GM21717 (cell line): Measurements from ENCODE around the gene ESPNL.
A peak's percentile ranks its signal among the peaks of the same experiment; 100 is the strongest.
"Not testable (repeated sequence)": the region's sequence is repeated elsewhere in the genome, so short reads cannot be mapped to it uniquely, and the experiment has no call there.

Source experiments
- ATAC-seq: cut with Tn5 transposase; IDR thresholded peaks from one replicate; pipeline ENCODE4 v1.9.1; 2021; ENCODE audit warnings: mild to moderate bottlenecking, moderate library complexity; ENCODE audit not compliant: unreplicated experiment

Gene ESPNL

DNA sequence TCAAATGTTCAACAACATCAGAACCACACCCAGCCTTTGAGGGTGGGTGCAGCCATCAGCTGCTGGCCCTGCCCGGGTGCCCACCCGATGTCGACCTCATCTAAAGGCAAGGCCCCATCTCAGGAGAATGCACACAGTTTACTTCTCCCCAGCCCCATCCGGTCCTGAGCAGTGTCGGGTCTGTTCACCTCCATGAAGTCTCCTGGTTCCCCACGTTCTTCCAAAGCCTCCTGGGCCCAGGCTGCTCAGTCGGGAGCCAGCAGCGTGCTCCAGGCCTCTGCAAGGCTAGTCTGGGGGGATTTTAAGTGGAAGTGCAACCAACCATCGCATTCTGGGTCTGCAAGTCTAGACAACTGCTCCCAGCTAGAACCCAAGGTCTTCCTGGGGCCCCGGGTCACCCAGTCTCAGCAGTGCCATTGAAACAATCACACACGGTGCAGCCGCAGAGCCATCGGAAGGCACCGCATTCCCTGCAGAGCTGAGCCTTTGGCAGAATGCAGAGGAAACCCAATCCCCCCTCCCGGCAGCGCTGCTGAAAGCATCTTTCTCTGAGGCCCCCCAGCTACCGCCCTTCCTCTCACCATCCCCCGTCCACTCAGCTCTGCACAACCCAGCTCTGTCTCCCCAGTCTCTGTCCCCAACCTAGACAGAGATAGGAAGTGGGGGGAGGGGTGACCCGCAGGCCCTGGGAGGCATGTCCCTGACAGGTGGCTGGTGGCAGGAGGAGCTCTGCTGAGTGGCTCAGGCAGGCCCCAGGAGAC is 8.5 kb downstream of the ESPNL start:
- ATAC-seq: peak; percentile 63

DNA sequence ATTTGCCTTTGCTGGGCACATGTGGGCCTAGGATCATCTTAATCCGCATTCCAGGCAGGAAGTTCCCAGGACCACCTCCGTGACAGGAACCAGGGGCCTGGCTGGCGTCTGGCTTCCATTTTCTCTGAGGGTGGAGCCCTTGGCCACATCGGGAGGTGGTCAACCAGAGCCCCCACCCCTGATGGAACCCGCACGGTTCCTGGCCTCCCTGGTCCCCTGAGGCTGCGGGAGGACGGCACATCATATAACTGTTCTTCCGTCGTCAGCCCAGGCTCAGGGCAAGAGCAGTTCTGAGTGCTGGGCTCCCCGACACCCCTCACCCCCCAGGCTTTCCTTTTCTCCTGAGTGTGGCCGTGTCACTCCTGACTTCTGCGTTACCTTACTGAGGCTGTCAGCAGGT is 13.5 kb downstream of the ESPNL start:
- ATAC-seq: no peak

DNA sequence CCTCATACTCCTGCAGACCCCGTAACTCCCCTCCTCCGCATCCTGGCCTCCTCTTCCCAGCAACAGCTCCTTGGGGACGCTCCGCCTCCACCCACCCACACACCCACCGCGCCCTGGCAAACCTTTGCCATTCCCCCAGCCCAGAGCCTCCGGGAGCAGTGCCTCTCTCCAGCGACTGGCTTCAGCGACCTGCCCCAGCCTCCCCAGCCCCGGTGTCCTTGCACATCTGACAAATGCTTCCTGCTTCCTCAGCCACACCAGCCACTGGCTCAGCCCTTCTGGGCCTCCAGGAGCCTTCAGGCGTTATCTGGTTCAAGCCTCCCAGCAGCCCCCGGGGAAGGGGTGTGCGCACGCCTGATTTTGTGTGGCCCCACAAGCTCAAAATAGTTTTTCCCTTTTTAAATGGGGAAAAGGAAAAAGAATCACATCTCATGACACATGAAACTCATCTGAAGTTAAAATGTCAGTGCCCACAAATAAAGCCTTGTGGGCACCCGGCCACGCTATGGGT is 14.2 kb downstream of the ESPNL start:
- ATAC-seq: no peak

DNA sequence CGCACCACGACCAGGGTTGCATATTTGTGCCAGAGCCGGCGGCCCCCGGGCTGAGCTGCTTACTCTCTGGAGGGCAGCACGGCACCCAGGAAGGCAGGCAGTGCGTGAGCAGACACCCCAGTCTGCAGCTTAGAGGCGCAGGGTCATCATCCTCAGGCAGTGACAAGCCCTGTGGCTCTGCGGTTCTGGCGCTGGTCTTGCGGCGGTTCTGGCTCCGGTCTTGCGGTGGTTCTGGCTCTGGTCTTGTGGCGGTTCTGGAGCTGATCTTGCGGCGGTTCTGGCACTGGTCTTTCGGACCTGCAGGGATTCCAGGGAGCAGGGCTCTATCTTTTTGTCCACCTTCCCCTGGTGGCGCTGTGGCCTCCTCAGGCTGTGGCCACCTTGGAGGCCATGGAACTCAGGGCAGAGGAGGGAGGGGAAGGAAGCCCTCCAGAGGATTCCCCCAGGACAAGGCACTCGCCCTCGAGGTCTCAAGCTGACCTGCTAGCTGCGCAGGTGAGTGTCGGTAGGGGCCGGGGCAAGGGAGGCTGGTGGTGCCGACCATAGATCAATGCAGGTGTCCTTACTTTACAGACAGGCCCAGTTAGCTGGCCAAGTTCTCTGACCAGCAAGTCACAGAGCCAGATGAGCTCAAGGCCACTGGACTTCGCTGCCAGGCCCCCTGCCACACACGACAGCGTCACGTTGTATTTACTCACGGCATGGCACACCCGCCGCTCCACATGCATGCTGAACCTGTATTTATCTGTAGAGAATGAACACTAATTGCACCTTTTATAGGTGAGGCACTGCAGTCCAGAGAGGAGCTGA is 14.9 kb downstream of the ESPNL start:
- ATAC-seq: no peak

DNA sequence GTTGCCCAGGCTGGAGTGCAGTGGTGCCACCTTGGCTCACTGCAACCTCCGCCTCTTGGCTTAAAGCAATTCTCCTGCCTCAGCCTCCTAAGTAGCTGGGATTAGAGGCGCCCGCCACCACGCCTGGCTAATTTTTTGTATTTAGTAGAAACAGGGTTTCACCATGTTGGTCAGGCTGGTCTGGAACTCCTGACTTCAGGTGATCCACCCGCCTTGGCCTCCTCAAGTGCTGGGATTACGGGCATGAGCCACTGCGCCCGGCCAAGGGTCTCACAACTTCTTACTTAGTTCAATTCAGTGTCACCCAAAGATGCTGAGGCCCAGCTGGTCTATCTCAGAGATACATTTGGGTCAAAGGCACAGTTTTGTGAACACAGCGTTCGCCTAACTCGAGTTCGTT is 15.6 kb downstream of the ESPNL start:
- not testable (repeated sequence) for ATAC-seq

DNA sequence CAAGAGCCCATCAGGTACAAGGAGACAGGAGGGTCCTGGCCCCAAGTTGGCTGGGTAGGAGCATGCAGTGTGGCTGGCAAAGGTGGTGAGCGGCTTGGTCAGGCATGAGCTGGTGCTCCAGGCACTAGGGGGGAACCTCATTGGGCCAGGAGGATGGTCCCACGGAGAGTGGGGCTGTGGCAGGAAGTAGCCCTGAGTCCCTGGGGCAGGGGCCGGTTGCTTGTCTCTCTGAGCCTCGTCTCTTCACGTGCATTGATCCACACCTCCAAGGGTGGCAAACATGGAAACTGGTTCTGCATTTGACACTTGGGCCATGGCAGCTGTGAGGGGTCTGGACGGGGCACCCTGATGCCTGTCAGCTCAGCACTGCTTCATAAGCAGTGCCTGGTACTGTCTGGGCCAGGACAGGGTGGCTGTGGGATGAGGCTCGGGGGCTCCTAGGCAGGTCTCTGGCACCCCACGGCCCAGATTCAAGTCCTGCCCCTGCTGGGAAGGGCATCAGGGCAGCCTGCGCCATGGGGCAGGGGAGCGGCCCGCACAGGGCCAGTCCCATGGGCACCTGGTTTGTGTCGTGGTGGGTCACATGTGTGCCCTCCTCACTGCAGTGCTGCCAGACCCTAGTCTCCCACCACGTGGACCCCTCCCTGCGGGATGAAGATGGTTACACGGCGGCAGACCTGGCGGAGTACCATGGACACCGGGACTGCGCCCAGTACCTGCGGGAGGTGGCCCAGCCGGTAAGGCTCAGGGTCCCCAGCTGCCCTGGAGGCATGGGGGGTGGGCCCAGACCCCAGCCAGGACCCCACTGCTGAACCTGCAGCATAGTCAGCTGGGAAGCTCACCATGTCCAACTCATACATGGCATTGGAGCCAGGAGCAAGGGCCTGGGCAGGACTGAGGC is 16.4 kb downstream of the ESPNL start:
- no peak for ATAC-seq

DNA sequence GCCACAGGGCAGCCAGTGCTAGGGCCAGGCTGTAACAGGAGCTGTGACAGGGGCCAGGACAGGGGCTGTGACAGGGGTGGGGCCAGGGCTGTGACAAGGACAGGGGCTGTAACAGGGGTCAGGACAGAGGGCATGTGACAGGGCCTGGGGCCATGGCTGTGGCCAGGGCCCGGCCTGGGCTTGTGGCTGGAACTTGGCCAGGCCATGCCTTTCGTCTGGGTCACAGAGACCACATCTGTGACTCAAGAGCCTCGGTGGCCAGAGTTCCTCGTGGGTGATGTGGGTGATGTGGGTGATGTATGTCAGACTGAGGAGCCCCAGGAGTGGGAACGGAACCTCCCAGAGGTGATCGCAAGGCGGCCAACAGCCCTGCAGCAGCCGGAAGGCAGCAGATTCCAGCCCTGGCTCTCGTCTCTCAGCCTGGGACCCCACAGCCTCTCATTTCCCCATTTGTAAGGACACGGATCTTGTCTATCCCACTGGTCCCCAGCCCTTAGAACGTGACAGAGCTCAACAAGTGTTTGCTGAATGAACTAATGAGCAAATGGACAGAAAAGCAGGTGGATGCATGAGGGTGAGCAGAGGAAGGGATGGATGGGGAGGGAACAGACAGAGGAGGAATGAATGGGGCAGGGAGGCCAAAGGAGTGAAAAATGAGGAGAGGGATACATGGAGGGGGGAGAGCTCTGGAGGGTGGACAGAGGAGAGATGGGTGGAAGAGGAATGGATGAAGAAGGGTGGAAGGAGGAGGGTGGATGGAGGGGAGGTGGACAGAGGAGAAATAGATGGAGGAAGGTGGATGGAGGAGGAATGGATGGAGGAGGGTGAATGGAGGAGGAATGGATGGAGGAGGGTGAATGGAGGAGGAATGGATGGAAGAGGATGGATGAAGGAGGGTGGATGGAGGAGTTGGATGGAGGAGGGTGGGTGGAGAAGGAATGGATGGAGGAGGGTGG is 17.3 kb downstream of the ESPNL start:
- ATAC-seq: no peak

DNA sequence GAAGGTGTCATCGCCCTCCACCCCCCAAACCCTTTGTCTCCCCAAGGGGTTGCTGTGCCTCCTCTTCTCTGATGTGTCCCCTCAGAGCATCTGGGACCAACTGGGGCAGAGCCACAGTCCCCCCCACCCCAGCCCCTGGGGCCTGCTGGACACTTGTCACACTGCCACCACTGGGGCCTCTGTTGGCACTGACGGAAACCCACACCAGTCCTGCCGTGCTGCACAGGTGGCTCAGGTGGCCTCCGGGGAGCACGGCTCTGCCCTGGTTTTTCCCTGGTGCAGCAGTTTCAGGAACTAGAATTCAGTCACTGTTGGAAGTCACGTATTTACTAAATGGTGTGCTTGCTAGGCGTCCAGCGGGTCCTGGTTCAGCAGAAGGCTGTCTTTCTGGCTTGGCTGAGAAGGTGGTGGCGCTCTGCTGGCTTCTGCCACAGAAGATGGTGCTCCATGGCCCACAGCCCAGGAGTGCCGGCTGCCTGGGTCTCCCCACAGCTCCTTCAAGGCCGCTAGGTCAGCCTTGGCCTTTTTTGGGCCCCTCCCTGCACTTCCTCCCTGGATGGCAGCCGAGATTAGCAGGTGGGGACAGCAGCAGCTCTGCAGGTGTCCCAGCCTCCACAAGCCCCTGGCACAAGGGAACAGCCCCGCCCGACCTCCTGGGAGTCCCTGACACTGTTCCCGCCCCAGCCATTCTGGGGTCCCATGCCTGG is 19.8 kb downstream of the ESPNL start:
- ATAC-seq: no peak

DNA sequence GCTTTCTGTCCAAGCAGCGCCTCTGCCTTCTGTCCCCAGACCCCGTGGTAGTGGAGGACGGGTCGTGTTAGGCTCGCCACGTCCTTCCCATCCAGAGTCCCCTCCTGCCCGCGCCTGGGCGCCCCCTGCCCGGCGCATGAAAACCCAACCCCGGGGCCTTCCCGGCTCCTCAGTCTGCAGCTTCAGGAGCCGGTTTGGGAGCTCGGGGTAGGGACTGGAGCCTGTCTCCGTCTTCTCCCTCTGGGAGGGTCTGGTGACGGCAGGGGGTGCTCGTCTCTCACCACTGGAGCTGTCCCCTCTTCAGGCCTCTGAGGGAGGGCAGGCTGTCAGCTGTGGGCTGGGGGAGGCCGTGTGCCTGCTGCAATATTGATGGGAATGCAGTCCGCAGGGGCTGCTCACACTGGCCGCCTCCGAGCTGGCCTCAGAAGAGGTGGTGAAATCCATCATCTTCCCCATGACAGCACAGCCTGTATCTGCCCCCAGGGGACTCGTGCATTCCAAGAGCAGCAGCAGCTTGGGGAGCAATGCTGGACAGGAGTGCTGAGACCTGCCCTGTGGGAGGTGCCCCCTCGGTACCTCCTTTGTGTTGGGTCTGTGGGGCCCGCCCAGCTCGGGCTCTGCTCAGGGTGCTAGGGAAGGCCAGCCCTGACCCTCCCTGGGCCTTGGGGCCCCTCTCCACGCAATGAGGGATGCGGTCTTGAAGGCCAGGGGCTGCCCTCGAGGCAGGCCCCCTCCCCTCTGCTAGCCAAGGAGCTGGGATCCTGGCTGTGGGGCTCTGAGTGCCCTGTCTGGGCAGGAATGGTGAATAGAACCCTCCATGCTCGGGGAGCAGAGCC is 20.5 kb downstream of the ESPNL start:
- ATAC-seq: no peak

DNA sequence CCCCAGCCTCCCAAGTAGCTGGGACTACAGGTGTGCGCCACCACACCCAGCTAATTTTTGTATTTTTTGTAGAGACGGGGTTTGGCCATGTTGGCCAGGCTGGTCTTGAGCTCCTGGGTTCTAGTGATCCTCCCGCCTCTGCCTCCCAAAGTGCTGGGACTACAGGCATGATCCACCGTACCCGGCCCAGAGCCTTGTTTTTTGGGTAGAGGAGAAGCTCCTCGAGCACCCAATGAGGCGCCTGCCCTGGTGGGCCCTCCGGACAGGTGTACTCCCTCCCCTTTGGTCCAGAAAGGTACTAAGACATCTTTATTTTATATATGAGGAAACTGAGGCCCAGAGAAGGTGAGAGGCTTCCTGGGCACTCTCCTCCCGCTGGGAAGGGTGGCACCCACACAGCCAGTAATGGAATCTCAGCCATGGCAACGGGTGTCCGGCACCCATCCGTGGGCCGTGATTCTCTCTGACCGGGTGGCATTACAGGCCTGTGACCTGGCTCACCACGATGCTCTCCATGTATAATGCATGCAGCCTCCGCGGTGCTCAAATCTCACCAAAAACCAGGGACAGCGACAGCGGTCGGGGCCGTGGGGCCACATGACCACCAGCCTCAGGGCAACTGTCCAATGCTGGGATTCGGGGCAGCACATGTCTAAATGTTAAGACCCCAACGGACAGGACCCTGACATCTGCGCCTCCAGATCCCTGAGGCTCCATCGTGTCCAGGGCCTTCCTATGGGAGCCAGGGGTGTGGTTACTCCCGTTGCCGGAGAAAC is 21.6 kb downstream of the ESPNL start:
- ATAC-seq: no peak

DNA sequence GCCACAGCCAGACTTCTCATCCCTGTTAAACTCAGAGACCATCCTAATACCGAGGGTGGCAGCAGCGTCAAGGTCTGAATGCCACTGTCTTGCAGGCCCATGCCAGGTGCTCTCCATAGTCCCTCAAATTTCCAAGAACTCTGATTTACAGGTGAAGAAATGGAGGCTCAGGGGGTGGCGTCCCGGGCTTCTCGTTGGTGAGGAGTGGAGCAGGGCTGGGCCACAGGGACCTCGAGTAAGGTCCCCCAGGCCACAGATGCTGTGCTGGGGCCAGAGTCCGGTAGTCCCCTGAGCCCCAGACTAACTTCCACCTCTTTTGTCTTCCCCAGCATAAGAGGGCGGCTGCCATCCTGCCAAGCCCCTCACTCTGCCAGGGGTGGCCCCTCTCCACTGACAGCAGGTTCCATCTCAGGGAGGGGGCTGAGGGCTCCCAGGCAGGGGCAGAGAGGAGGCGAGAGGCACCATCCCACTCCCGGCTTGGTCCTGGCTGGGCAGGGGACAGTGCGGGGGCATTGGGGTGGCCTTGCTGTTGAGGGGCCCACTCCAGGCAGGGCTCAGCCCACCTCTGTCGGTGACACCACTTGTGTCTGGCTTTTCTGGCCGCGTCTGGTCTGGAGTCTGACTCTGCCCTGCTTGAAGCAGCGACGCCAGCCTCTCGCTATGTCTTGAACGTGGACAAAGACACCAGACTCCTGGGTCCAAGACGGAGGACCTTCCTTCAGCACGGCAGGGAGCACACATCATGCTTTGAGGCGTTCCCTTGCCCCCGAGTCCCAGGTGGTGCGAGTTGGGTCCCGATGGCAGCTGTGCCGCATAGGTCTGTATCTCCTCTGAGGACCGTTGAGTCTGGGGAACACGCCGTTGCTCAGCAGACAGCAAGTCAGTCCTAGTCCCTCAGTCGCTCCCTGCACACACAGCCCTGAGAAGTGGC is 22.4 kb downstream of the ESPNL start:
- no peak for ATAC-seq

DNA sequence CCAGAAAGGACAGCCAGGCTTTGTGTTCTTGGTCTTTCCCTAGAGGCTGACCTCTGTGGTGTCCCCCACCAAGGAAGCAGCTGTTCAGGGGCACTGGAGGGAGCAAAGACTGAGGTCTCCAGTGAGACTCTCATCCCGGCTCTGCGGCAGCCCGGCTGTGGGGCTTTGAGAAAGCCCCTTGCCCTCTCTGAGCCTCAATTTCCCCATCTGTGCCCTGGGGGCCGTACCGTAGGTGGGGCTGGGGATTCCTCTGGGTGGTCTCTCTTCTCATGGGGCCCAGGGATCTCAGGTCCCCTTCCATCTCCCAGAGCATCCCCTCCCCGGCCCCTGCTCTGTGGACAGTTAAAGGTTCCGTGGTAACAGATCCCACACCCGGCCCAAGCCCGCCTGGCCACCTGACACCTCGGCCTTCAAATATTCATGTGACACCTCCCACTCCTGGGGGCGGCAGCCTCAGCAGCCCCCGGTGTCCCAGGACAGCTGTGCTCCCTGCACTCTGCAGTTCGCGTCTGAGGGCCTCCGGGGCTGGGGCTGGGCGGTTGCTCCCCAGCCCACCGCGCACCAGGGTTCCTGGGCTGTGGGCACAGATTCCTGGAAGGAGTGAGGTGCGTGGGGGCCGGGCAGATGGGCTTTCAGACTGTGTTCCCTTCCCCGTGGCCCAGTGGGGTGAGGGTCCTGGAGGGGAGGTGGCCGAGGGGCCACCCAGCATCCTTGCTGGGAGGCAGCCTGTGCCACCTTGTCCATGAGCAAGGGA is 23.3 kb downstream of the ESPNL start:
- ATAC-seq: no peak

DNA sequence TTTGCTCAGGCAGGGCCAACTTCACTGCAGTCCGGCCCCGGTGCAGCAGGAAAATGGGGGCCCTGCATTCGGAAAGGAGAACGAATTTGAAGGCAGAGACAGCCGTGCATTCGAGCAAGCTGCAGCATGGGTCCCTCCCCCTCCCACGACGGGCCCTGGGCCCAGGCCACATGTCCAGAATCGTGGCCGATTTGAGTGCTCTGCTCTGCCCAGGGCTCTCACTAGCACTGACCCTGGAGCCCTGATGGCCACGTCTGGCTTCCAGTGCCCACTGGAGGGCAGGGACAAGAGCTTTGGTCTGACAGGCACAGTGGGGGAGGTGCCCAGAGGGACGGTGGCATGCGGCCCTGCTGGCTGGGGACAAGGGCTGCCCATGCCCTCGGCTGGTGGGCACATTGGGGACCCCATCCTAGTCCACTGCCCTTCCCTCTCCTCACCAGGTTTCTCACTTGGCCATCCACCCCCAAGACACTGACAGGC is 23.9 kb downstream of the ESPNL start:
- no peak for ATAC-seq

DNA sequence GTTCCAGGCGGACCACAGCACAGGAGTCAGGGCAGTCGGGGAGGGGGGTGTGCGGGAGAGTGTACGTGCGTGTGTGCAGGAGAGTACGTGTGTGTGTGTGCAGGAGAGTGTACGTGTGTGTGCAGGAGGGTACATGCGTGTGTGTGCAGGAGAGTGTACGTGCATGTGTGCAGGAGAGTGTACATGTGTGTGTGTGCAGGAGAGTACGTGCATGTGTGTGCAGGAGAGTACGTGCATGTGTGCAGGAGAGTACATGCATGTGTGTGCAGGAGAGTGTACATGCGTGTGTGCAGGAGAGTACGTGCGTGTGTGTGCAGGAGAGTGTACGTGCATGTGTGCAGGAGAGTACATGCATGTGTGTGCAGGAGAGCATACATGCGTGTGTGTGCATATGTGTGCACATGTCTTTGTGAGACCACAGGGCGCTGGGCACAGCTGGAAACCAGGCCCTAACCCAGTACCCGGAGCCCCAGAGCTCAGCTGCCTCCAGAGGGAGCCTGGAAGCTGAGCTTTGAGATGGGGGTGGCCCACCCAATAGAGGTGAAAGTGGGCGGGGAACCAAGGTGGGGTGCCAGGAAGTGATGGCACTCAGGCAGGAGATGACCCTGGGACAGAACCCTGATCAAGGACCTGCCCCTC is 24.5 kb downstream of the ESPNL start:
- ATAC-seq: no peak

DNA sequence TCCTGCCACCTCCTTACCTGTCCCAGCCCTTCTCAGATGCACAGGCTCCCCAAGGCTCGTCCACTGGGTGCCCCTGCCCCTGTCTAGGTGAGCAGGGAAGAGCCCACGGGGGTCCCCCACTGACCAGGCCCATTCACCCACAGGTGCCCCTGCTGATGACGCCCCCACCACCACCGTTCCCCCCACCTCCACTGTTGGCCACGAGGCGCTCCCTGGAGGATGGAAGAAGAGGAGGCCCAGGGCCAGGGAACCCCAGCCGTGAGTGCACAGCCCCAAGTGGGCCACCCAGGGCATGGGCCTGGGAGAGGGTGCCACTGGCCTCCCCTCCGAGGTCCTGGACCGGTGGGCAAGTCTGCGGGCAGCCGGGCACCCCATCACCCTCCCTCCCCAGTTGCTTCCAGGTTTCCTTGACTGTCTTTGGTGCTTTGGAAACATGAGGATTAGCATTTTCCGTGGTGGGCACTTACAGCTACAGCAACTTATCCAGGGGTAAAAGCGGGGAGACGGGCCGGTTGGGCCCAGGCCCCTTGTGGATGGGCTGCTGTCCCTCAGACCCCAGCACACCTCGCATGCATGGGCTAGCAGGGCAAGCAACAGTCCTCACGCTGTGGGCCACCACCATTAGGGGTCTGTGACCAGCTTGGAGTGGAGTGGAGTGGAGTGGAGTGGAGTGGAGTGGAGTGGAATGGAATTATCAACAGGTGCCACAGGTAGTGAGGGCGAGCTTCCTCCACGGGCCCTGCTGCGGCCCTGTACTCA is 25.2 kb downstream of the ESPNL start:
- ATAC-seq: no peak
